Activated CD4-positive, alpha-beta T cell treated with anti-CD3 and anti-CD28 coated beads for 1 hour (primary cell): ENCODE data around the gene EIF3K.
"Not testable (repeated sequence)": the region's sequence is repeated elsewhere in the genome, so short reads cannot be mapped to it uniquely, and the experiment has no call there.

ENCODE experiments used
- DNase-seq: peaks from one replicate; pipeline ENCODE4 v3.0.0-alpha.2; 2020

Gene EIF3K

DNA sequence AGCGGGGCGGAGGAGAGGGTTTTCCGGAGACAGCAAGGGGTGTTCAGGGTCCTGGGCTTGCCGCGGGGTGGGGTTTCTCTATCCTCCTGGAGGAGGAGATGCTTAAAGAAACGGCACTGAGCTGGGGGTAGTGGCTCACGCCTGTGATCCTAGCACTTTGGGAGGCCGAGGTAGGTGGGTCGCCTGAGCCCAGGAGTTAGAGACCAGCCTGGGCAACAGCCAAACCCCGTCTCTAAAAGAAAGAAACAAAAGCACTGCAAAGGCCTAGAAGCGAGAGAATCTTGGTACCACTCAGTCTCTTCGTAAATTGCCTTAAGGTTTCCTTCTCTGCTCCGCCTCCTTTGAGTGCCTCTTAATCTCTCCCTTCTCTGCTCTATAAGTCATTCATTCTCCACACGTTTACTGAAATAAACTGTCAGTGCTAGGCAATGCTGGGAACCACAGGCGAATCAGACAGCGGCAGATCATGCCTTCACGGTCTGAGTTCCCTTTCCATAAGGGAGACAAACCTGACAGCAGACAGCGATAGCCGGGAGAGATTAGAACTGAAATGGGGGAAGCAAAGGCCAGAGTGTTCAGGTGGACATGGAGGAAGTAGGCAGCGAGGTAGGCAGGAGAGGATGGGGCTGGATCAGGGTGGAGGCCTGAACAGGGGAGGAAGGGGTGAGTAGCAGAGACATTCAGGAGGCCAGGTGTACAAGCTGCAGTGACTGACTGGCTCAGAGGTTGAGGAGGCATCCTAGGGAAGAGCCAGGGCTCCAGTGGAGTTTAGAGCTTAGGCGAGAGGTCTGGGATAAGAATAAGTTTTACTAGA, 580 bp downstream of the EIF3K start:
- DNase-seq = no peak

DNA sequence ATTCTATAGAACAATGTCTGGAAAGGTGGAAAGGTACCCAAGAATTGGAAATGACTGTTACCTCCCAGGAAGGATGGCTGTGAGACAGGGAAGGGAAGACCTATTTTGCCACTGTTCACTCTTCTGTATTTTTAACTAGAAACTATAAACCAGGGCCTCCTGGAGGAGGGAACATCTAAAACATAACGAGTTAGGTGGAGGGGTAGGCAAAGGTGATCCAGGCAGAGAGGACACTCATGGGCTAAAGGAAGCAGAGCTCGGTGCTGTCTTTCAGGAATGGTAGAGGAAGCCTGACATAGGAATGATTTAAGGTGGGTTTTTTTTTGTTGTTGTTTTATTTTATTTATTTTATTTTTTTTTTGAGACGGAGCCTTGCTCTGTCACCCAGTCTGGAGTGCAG, 5.8 kb downstream of the EIF3K start:
- no peak for DNase-seq

DNA sequence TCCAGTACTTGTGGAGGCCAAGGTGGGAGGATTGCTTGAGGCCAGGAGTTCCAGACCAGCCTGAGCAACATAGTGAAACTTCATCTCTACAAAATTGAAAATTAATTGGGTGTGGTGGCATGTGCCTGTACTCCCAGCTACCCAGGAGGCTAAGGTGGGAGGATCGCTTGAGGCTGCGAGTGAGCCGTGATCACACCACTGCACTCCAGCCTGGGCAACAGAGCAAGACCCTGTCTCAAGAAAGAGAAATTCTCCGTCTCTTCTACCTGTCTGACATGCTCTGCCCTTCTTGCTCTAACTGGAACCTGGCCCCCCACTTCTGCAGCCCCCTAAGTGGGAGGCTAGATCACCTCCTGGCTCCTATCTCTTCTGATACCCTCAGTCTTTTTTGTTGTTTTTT, 7.4 kb downstream of the EIF3K start:
- no peak for DNase-seq

GRCh38 chr19:38629568-38629967, 10.6 kb downstream of the EIF3K start:
- DNase-seq = no peak

GRCh38 chr19:38631301-38631700, 12.3 kb downstream of the EIF3K start:
- not testable (repeated sequence) for DNase-seq

GRCh38 chr19:38631811-38632475, 13.0 kb downstream of the EIF3K start:
- DNase-seq = not testable (repeated sequence)

DNA sequence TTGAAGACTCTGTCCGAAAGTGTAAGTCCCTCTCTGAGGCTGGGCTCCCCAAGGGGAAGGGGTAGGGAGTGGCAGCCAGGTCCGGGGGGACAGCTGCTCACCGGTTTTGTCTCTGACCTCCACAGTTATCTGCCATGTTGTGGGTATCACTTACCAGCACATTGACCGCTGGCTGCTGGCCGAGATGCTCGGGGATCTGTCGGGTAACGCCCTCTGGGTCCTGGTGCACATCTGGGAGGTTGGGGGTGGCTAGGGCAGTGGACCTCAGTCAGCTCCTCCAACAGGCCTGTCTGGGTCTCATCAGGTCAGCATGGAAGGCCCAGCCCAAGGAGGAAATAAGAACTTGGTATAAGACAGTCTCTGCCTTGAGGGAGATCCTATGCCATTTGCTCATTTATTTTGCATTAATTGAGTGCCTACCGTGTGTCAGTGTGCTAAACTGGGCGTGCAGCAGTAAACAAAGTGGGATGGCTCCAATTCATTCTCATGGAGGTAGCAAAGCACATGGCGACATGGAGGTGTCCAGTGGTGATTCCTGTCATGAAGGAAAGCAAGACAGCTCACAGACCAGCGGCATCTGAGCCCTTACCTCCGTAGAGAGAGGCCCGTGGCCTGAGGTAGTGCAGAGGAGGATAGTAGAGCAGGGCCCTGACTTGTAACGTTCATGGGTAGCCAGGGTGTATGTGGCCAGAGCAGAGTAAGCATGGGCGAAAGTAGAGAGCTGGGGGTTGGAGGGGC, 13.7 kb downstream of the EIF3K start:
- DNase-seq = no peak

DNA sequence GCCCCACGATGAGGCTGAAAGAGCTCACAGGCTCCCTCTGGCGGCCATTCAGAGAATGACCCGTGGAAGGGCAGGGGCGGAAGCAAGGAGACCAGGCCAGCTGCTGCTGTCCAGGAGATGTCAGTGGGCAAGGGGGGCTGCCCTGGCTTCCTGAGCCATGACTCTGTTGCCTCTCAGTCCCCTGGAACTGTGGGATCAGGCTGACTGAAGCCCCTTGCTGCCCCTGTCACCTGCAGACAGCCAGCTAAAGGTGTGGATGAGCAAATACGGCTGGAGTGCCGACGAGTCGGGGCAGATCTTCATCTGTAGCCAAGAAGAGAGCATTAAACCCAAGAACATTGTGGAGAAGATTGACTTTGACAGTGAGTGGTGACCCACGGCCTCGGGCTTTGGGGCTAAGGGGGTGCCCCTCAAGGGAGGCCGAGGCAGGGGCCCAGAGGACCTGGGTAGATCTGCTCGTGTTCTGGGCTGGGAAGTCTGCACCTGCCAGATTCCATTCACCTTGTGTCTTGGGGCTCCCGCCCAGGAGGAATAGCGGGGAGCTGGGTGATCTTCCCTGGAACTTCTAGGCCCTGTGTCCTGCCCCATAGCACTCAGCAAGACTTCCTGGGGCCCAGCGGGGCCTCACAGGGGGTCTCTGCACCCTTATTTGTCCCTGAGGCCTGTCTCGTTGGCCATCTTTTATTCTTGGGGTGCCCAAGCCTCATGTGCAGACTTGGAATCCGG, 15.9 kb downstream of the EIF3K start:
- peak; percentile 56 for DNase-seq

- DNase-seq = no peak
These were observed 16.8 kb downstream of the EIF3K start for GRCh38 chr19:38635483-38636399.

- DNase-seq = no peak
These were observed 19.5 kb downstream of the EIF3K start for GRCh38 chr19:38638461-38638860.

DNA sequence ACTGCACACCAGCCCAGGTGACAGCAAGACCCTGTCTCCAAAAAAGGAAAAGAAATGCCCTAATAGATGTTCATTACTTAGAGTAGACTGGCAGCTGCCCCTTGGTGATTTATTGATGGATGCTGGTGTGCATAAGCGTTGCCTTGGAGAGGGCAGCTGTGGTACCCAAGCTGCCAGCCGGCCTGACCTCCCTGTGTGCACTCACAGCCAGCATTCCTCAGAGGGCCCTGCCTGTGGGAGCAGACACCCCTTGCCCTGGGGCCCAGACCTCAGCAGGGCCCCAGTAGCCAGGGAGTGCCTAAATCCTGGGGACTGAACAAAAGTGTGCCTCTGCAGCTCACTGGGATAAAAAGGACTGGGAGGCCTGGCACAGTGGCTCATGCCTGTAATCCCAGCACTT, 20.7 kb downstream of the EIF3K start:
- DNase-seq = no peak

DNA sequence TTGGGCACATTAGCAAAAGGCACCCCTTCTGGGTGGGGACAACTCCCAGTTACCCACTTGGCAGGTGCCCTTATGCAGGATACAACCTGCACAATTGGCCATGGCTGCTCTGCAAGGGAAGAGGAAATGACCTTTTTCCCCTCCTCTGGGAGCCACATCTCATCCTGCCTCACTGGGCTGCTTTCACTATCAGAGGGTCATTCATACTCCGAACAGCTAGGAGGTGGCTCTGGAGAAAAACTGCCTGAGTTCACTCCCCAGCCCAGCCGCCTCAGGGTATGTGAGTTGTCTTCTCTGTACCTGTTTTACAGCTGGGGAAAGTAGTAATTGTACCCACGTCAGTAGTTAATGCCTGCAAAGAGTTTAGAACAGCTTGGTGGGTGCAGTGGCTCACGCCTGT, 21.4 kb downstream of the EIF3K start:
- no peak for DNase-seq

DNA sequence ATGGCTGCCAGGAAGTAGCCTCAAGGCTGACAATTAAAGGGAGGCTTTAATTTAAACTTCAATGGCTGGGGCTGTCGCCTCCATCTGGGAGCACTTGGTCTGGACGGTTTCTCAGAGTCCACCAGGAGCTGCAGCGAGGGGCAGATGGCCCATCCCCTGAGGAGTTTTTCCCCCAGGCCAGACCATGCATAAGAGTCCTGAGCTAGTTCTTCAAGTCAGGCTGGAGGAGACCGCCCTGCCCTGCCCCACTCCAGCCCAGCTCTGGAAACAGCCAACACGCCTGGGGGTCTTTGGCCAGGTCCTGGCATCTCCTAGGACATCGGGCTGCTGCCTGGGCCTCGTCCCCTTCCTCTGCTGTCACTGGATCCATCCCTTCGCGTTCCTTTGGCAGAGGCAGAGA, 23.2 kb downstream of the EIF3K start:
- DNase-seq = no peak

- DNase-seq = no peak
These were observed 25.7 kb downstream of the EIF3K start for GRCh38 chr19:38644719-38645118.

- DNase-seq = peak; percentile 100
These were observed 28.5 kb downstream of the EIF3K start, which contains the start of gene ACTN4 for GRCh38 chr19:38647368-38647965. ACTN4 (plus strand) TSS chr19:38647649; CDS start chr19:38647746, 97 bp downstream.

- no peak for DNase-seq
These were observed 29.2 kb downstream of the EIF3K start for GRCh38 chr19:38647966-38648768.

- DNase-seq = no peak
These were observed 29.8 kb downstream of the EIF3K start for GRCh38 chr19:38648769-38649304.

DNA sequence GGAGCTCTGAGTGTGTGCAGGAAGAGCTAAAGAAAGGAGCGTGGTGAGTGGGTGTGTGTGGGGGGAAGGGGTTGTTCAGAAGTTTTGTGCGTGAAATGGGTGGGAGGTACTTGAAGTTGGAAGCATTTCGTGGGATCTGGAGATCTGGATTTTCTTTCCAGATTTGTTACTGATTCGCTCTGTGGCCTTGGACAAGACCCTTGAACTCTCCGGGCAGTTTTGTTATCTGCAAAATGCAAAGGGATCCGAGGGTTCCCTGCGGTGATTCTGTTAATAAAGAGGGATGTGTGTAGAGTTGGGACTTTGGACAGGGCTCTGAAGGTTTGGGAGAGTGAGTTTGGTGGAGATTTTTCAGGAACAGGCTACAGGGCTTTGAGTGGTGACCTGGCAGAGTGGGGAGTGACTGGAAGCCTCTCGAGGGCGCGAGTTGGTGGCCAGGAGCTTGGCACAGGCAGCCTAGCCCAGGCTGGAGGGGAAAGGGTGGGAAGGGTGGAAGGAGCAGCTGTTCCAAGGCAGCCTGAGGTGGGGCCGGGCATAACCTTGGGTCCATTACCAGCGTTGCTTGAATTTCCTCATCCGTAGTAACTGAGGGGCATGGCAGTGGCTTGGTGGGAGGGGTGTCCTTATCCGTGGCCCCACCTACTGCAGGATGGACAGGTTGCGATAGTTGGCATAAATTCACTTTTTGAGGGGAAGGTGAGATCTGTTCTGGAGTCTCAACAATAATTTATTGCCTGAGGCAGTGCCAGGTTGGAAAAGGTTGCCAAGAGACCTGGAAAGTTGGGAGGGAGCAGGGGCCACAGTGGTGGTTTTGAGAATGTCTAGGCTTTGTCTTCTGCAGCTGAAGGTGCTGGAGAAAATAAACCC, 30.6 kb downstream of the EIF3K start:
- no peak for DNase-seq

GRCh38 chr19:38650172-38650775, 31.3 kb downstream of the EIF3K start:
- no peak for DNase-seq
